ENCODE data around the gene AKR1C2. TPM values are rescaled to one million over a fixed set of nuclear protein-coding genes. Genes with fewer than 3 reads are reported as not detected.
"Not testable (repeated sequence)": the region's sequence is repeated elsewhere in the genome, so short reads cannot be mapped to it uniquely, and the experiment has no call there.

The AKR1C2 gene
- total RNA-seq, 1 experiment from 2014 or later, result 16.2 TPM

DNA sequence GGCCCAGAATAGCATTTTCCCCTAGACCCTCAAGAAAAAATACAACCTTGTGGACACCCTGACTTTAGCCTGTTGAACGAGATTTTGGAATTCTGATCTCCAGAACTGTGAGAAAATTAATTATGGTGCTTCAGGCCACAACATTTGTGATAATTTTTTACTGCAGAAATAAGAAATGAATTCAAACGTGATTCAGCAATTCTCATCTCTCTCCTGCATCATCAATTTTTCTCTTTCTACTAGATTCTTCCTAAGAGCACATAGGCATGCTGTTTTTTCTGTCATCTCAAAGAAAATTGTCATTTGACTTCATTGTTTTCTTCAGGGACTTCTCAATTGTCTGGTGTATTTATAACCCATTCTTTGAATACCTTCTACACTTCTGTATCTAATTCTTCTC lies 8.9 kb upstream of the AKR1C2 start:
- POLR2A ChIA-PET (ENCODE audit: low non-redundant PET), result no interaction called here
- H3K9me3 ChIP-seq (ENCODE audit: low read depth, low read length, poor library complexity, severe bottlenecking), result no peaks in the 10 kb centered on the region
- no peak overlapping the region for H3K27ac ChIP-seq (ENCODE audit: low read depth, low read length, poor library complexity, severe bottlenecking)
- no peak overlapping the region for H3K4me3 ChIP-seq (ENCODE audit: low read depth, low read length, poor library complexity, severe bottlenecking)
- CTCF ChIA-PET, result no interaction called here
- no peak for DNase-seq (ENCODE audit: low spot score)
- intact Hi-C loops (cut with micrococcal nuclease; ENCODE audit: unreplicated experiment), result no loop called here
- TF ChIP-seq, protein P1, sequence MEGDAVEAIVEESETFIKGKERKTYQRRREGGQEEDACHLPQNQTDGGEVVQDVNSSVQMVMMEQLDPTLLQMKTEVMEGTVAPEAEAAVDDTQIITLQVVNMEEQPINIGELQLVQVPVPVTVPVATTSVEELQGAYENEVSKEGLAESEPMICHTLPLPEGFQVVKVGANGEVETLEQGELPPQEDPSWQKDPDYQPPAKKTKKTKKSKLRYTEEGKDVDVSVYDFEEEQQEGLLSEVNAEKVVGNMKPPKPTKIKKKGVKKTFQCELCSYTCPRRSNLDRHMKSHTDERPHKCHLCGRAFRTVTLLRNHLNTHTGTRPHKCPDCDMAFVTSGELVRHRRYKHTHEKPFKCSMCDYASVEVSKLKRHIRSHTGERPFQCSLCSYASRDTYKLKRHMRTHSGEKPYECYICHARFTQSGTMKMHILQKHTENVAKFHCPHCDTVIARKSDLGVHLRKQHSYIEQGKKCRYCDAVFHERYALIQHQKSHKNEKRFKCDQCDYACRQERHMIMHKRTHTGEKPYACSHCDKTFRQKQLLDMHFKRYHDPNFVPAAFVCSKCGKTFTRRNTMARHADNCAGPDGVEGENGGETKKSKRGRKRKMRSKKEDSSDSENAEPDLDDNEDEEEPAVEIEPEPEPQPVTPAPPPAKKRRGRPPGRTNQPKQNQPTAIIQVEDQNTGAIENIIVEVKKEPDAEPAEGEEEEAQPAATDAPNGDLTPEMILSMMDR (conservative IDR thresholded peaks at IDR 0.05; ENCODE audit: low read depth, low read length), result no peak
- no peak for TF ChIP-seq EZH2 (IDR thresholded peaks at IDR 0.05; ENCODE audit: borderline replicate concordance, low read depth, low read length, poor library complexity, severe bottlenecking)
- BruUV-seq (replicated peaks), result no TSS peak
- no peaks in the 10 kb centered on the region for H3K36me3 ChIP-seq (ENCODE audit: insufficient read depth, low read length, poor library complexity, severe bottlenecking)
- H3K4me1 ChIP-seq (ENCODE audit: insufficient read depth, low read length, poor library complexity, severe bottlenecking), result peaks cover 13% of the 10 kb centered on the region
- no peaks in the 10 kb centered on the region for H3K27me3 ChIP-seq (replicated peaks; ENCODE audit: insufficient read depth, low read depth, low read length, poor library complexity)

DNA sequence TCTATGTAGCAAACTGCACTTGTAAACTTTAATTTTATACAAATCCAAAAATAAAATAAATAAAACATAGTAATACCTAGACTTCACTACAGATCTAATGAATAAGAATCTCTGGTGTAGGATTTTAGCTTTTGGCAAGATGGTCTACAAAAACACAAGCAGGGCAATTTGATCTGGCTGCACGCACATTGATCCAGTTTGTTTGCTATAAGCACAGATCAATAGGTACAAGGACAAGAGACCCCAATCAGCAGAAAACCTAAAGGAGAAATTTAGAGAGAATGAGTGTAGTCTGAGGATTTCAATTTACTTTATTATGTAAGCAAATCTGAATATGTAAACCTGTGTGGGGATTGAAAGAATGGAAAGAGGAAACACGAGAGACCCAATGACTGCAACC lies 7.7 kb upstream of the AKR1C2 start:
- H3K4me3 ChIP-seq (ENCODE audit: low read depth, low read length, poor library complexity, severe bottlenecking); H3K36me3 ChIP-seq (ENCODE audit: insufficient read depth, low read length, poor library complexity, severe bottlenecking); CTCF ChIA-PET; DNase-seq (ENCODE audit: low spot score); POLR2A ChIA-PET (ENCODE audit: low non-redundant PET); H3K27ac ChIP-seq (ENCODE audit: low read depth, low read length, poor library complexity, severe bottlenecking); H3K9me3 ChIP-seq (ENCODE audit: low read depth, low read length, poor library complexity, severe bottlenecking); H3K27me3 ChIP-seq (replicated peaks; ENCODE audit: insufficient read depth, low read depth, low read length, poor library complexity); intact Hi-C loops (cut with micrococcal nuclease; ENCODE audit: unreplicated experiment); BruUV-seq (replicated peaks): not testable (repeated sequence)
- H3K4me1 ChIP-seq (ENCODE audit: insufficient read depth, low read length, poor library complexity, severe bottlenecking), result peaks cover 11% of the 10 kb centered on the region

DNA sequence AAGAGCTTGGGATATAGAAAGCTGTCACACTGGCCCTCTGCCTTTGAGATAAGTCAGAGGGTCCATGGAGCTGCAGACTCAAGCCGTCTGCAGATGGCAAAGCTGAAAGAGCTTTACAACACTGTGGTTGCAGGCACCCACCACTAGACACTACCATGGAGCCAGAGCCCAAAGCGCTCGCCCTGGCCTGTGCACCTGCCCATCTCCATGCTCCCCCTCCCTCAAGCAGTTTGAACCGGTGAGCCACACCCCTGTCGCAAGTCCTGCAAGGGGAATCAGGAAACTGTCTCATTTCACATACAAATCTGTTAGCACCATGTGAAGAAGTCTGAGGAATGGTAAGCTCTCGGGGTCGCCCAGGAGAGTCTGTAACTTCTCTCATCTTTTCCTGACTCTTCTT lies 6.4 kb upstream of the AKR1C2 start:
- BruUV-seq (replicated peaks); POLR2A ChIA-PET (ENCODE audit: low non-redundant PET); H3K9me3 ChIP-seq (ENCODE audit: low read depth, low read length, poor library complexity, severe bottlenecking); H3K27ac ChIP-seq (ENCODE audit: low read depth, low read length, poor library complexity, severe bottlenecking); CTCF ChIA-PET; H3K27me3 ChIP-seq (replicated peaks; ENCODE audit: insufficient read depth, low read depth, low read length, poor library complexity); H3K36me3 ChIP-seq (ENCODE audit: insufficient read depth, low read length, poor library complexity, severe bottlenecking); H3K4me1 ChIP-seq (ENCODE audit: insufficient read depth, low read length, poor library complexity, severe bottlenecking); H3K4me3 ChIP-seq (ENCODE audit: low read depth, low read length, poor library complexity, severe bottlenecking); DNase-seq (ENCODE audit: low spot score); intact Hi-C loops (cut with micrococcal nuclease; ENCODE audit: unreplicated experiment): not testable (repeated sequence)

DNA sequence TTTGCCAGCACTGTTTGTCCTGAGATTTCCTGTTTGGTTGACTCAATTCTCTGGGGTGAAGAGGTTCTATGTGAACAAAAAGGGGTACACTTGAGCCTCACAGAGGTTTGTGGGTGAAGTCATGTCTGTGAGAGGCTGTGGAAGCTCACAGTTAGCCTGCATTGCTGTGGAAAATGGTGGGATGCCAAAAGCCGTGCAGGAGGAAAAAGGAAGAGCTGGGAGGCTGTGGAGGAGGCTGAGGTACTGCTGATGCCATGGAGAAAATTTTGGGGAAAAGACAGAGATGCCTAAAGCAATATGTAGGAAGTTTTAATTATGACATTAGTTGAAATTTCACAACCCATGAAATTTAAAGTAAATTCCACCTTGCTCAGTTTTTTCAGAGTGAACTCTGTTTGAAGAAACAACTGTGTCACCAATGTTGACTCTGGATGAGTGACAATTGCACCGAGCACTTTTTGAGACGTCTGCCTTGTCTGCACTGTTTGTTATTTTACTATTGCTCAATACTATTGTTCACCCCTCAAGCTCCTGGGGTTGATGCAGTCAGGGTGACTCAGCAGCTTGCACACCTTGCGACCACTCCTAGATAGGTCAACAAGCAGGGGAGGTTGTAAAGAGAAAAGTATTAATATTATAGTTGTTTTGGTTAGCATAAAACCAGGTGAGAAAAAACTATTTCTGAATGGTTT lies 5.3 kb upstream of the AKR1C2 start:
- H3K27me3 ChIP-seq (replicated peaks; ENCODE audit: insufficient read depth, low read depth, low read length, poor library complexity); H3K9me3 ChIP-seq (ENCODE audit: low read depth, low read length, poor library complexity, severe bottlenecking); intact Hi-C loops (cut with micrococcal nuclease; ENCODE audit: unreplicated experiment); POLR2A ChIA-PET (ENCODE audit: low non-redundant PET); BruUV-seq (replicated peaks); H3K27ac ChIP-seq (ENCODE audit: low read depth, low read length, poor library complexity, severe bottlenecking); H3K4me3 ChIP-seq (ENCODE audit: low read depth, low read length, poor library complexity, severe bottlenecking); CTCF ChIA-PET; H3K36me3 ChIP-seq (ENCODE audit: insufficient read depth, low read length, poor library complexity, severe bottlenecking); DNase-seq (ENCODE audit: low spot score); H3K4me1 ChIP-seq (ENCODE audit: insufficient read depth, low read length, poor library complexity, severe bottlenecking): not testable (repeated sequence)

DNA sequence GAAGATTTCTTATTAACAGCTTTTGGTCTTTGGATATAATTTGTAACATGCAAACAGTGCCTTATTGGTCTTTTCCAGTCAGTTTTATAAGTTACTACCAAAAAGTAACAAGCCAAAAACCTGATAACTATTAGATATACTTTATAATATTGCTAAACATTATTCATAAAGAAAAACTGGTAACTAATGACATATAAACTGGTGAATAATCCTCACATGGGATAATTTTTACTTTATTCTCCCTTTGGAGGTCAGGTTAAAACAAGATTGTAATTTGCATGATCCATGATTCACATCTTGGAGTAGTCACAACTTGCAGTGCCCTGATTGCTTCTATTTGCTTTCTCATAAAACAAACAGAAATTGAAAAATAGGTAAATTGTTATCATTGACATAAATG lies 844 bp upstream of the AKR1C2 start:
- BruUV-seq (replicated peaks); H3K27ac ChIP-seq (ENCODE audit: low read depth, low read length, poor library complexity, severe bottlenecking); DNase-seq (ENCODE audit: low spot score); H3K4me1 ChIP-seq (ENCODE audit: insufficient read depth, low read length, poor library complexity, severe bottlenecking); intact Hi-C loops (cut with micrococcal nuclease; ENCODE audit: unreplicated experiment); H3K36me3 ChIP-seq (ENCODE audit: insufficient read depth, low read length, poor library complexity, severe bottlenecking); H3K4me3 ChIP-seq (ENCODE audit: low read depth, low read length, poor library complexity, severe bottlenecking); POLR2A ChIA-PET (ENCODE audit: low non-redundant PET); H3K27me3 ChIP-seq (replicated peaks; ENCODE audit: insufficient read depth, low read depth, low read length, poor library complexity); CTCF ChIA-PET; H3K9me3 ChIP-seq (ENCODE audit: low read depth, low read length, poor library complexity, severe bottlenecking): not testable (repeated sequence)

DNA sequence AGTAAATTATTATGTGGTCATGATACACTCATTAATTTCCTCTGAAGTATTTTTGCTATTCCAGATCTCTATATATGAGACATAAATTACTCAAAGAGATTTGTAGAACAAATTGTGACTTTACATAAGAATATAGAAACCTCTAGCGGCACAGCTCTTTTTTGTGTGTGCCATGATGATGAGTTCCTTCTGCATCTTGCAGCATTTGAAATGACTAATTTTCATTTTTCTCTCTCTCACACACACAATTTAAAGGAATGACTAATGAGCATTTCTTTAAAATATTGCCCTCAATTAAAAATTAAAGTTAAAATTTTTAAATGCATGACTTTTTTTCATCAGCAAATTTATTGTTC lies 351 bp upstream of the AKR1C2 start:
- H3K4me3 ChIP-seq (ENCODE audit: low read depth, low read length, poor library complexity, severe bottlenecking); DNase-seq (ENCODE audit: low spot score); POLR2A ChIA-PET (ENCODE audit: low non-redundant PET); CTCF ChIA-PET; H3K36me3 ChIP-seq (ENCODE audit: insufficient read depth, low read length, poor library complexity, severe bottlenecking); H3K27ac ChIP-seq (ENCODE audit: low read depth, low read length, poor library complexity, severe bottlenecking); BruUV-seq (replicated peaks); H3K4me1 ChIP-seq (ENCODE audit: insufficient read depth, low read length, poor library complexity, severe bottlenecking); H3K9me3 ChIP-seq (ENCODE audit: low read depth, low read length, poor library complexity, severe bottlenecking); intact Hi-C loops (cut with micrococcal nuclease; ENCODE audit: unreplicated experiment); H3K27me3 ChIP-seq (replicated peaks; ENCODE audit: insufficient read depth, low read depth, low read length, poor library complexity): not testable (repeated sequence)
